Hindlimb muscle (tissue), 1 donor: ENCODE results near the gene RNF123. TPM values are rescaled to one million over a fixed set of nuclear protein-coding genes. Genes with fewer than 3 reads are reported as not detected.

Experiments
- DNase-seq: peaks from one replicate; pipeline ENCODE4 v3.0.0-alpha.2; 2013
- polyA plus RNA-seq: library from polyadenylated mRNA; unstranded; fragments of 120-200 nt; gene quantifications from one replicate; pipeline ENCODE4 v1.2.1, GENCODE V29; 2013; ENCODE audit not compliant: insufficient read length

Gene RNF123
- polyA plus RNA-seq, 1 donor, result 56.9 TPM

GRCh38 chr3:49704629-49705028 lies 15.3 kb downstream of the RNF123 start:
- DNase-seq, result no peak

- DNase-seq, result no peak
Observed at GRCh38 chr3:49705390-49705960, 16.1 kb downstream of the RNF123 start.

- DNase-seq, result no peak
Observed at GRCh38 chr3:49706456-49707112, 17.2 kb downstream of the RNF123 start.

GRCh38 chr3:49707113-49707480 lies 17.7 kb downstream of the RNF123 start:
- no peak for DNase-seq

- DNase-seq, result no peak
Observed at GRCh38 chr3:49709852-49710251, 20.5 kb downstream of the RNF123 start.

GRCh38 chr3:49711489-49711888 lies 22.1 kb downstream of the RNF123 start:
- no peak for DNase-seq

- no peak for DNase-seq
Observed at GRCh38 chr3:49712166-49712565, 22.8 kb downstream of the RNF123 start.

GRCh38 chr3:49712631-49713317 lies 23.4 kb downstream of the RNF123 start:
- DNase-seq, result no peak

GRCh38 chr3:49713336-49714105 lies 24.2 kb downstream of the RNF123 start:
- DNase-seq, result no peak

- DNase-seq, result no peak
Observed at GRCh38 chr3:49714728-49715550, 25.6 kb downstream of the RNF123 start.

GRCh38 chr3:49715611-49716121 lies 26.3 kb downstream of the RNF123 start:
- no peak for DNase-seq

GRCh38 chr3:49716169-49716568 lies 26.8 kb downstream of the RNF123 start:
- no peak for DNase-seq

GRCh38 chr3:49716691-49717210 lies 27.4 kb downstream of the RNF123 start:
- DNase-seq, result no peak

GRCh38 chr3:49717211-49717958 lies 28.0 kb downstream of the RNF123 start:
- DNase-seq, result no peak

- no peak for DNase-seq
Observed at GRCh38 chr3:49717959-49718857, 28.9 kb downstream of the RNF123 start.

- DNase-seq, result no peak
Observed at GRCh38 chr3:49718858-49719213, 29.5 kb downstream of the RNF123 start.

- peak; percentile 89 for DNase-seq
Observed at GRCh38 chr3:49719214-49719884, 30.0 kb downstream of the RNF123 start, which contains the start of gene AMIGO3. Gene AMIGO3 (minus strand): TSS chr3:49719684. CDS start chr3:49719465, 219 bp downstream.

GRCh38 chr3:49720855-49721595 lies 31.7 kb downstream of the RNF123 start:
- no peak for DNase-seq

- no peak for DNase-seq
Observed at GRCh38 chr3:49721596-49721895, 32.2 kb downstream of the RNF123 start.
